ENCODE measurements around the gene ADAMTS5.
A peak's percentile ranks its signal among the peaks of the same experiment; 100 is the strongest.

Gene ADAMTS5

DNA sequence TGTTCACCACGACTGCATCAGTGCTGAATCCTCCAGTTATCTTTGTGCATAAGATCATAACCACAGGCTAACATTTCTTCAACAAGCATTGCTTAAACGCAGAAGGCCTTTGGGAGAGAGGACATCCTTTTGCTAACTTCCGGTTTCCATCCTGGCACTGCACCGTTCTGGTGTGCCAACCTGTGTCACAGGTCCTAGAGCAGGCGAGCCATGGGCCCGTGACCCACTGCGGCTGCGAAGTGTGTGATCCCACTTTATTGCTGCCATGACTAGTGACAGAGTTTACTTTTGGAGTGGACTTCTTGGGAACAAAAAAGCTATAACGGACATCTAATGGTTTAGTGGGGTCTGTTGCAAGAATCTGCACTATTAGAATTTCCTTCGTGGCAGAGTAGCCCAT is 42.9 kb downstream of the ADAMTS5 start:
- H3K4me3 ChIP-seq (ENCODE audit: low read length) = no peak overlapping the region
- H3K4me1 ChIP-seq (ENCODE audit: control insufficient read depth, insufficient read depth, low read length) = peaks cover 27% of the 10 kb centered on the region
- no peaks in the 10 kb centered on the region for H3K27me3 ChIP-seq (replicated peaks; ENCODE audit: control insufficient read depth, insufficient read depth, low read length)
- no peaks in the 10 kb centered on the region for H3K9me3 ChIP-seq (ENCODE audit: control insufficient read depth, low read length)
- H3K36me3 ChIP-seq (ENCODE audit: control insufficient read depth, insufficient read depth, low read length, severe bottlenecking) = peaks cover 91% of the 10 kb centered on the region
- H3K9ac ChIP-seq (ENCODE audit: low read length) = no peak overlapping the region
- no peak for DNase-seq (ENCODE audit: low read depth)

DNA sequence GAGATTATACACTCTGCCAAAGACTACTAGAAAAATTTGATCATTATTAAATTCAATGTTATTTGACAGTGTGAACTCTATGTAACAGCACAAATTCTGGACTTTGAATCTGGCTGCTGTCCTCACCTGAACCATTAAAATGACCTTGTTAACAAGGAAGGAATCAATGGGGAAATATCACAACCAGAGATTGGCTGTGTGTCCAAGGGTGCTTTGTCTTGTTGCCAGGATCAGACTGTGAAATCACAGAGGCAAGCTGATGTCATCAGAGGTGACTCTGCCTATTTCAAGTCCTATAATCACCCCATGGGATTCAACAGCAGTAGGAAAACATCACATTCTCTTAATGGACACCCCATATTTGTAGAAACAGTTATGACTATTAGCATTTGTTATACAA is 46.8 kb downstream of the ADAMTS5 start:
- Histone ChIP-seq H3K4me1 (ENCODE audit: control insufficient read depth, insufficient read depth, low read length) (peaks cover 55% of the 10 kb centered on the region), H3K4me3 (ENCODE audit: low read length) (no peak overlapping the region), H3K27me3 (replicated peaks; ENCODE audit: control insufficient read depth, insufficient read depth, low read length) (no peaks in the 10 kb centered on the region), H3K9me3 (ENCODE audit: control insufficient read depth, low read length) (no peaks in the 10 kb centered on the region), H3K36me3 (ENCODE audit: control insufficient read depth, insufficient read depth, low read length, severe bottlenecking) (peaks cover 53% of the 10 kb centered on the region), H3K9ac (ENCODE audit: low read length) (no peak overlapping the region)
- peak; percentile 17 for DNase-seq (ENCODE audit: low read depth)

DNA sequence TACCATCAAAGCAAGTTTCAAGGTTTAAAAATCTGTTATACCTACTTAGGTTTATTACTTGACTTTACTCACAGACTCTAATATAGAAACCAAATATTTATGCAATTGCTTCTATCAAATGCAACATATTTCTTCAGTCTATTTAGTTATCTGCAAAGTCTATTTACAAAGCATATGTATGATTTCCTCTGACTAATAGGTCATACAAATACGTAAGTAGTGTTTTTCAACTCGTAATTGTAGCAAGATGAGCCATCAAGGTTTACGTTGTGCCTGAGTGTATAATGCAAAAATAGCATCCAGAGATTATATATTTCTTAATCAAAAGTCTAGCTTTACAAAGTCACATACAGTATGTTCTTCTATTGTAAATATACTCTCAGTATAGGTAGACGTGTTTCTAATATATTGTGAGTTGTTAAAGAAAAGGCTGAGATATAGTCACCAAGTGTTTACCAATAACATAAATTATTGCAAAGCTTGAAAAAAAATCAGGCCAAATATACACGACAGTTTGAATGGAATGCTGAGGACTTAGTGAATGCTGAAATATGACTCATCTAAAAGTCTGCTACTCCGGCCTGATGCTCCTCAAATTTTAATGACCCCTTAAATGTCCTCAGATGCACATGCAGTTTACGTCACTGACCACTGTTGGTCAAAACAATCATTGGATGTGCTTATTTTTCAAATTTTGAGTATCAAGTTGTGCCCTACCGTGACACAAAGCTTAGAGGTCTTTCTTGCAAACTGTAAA is 48.4 kb downstream of the ADAMTS5 start:
- H3K36me3 ChIP-seq (ENCODE audit: control insufficient read depth, insufficient read depth, low read length, severe bottlenecking) = peaks cover 38% of the 10 kb centered on the region
- H3K27me3 ChIP-seq (replicated peaks; ENCODE audit: control insufficient read depth, insufficient read depth, low read length) = no peaks in the 10 kb centered on the region
- H3K4me3 ChIP-seq (ENCODE audit: low read length) = no peak overlapping the region
- no peaks in the 10 kb centered on the region for H3K9me3 ChIP-seq (ENCODE audit: control insufficient read depth, low read length)
- no peak overlapping the region for H3K9ac ChIP-seq (ENCODE audit: low read length)
- DNase-seq (ENCODE audit: low read depth) = peak; percentile 58
- H3K4me1 ChIP-seq (ENCODE audit: control insufficient read depth, insufficient read depth, low read length) = peaks cover 52% of the 10 kb centered on the region

DNA sequence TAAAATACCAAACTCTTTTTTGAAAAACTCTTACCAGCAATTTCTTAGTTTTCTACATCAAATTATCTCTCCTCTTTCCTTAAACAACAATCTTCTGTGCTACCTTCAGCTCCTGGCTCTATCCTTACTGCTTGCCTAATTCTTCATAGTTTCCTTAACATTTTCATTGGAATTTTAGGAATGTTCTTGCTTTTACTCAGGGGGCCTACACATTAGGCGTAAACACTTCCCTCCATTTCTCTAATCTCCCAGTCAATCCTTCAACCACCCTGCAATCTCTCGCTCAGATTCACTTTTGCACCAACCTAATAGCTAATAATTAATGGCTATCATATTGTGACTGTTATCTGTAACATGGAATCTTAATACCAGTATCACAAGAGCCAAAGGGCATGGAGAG is 50.1 kb downstream of the ADAMTS5 start:
- Histone ChIP-seq H3K4me3 (ENCODE audit: low read length) (no peak overlapping the region), H3K27me3 (replicated peaks; ENCODE audit: control insufficient read depth, insufficient read depth, low read length) (no peaks in the 10 kb centered on the region), H3K9me3 (ENCODE audit: control insufficient read depth, low read length) (no peaks in the 10 kb centered on the region), H3K9ac (ENCODE audit: low read length) (no peak overlapping the region), H3K36me3 (ENCODE audit: control insufficient read depth, insufficient read depth, low read length, severe bottlenecking) (peaks cover 21% of the 10 kb centered on the region), H3K4me1 (ENCODE audit: control insufficient read depth, insufficient read depth, low read length) (peaks cover 50% of the 10 kb centered on the region)
- DNase-seq (ENCODE audit: low read depth) = no peak

DNA sequence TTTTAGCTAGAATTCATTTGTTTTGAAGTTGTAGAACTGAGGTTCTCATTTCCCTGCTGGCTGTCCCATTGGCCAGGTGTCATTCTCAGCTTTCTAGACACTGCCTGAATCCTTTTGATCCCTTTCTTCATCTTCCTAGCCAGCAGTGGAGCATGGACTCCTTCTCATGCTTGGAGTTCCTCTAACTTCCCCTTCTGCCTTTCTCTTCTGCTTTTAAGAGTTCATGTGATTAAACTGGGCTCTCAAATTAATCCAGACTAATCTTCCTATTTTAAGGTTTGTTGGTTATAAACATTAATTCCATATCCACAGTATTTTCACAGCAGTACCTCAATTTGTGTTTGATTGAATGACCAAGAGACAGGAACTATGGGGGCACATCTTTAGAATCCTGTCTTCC is 52.3 kb downstream of the ADAMTS5 start:
- no peaks in the 10 kb centered on the region for H3K36me3 ChIP-seq (ENCODE audit: control insufficient read depth, insufficient read depth, low read length, severe bottlenecking)
- H3K27me3 ChIP-seq (replicated peaks; ENCODE audit: control insufficient read depth, insufficient read depth, low read length) = no peaks in the 10 kb centered on the region
- H3K9me3 ChIP-seq (ENCODE audit: control insufficient read depth, low read length) = no peaks in the 10 kb centered on the region
- peaks cover 33% of the 10 kb centered on the region for H3K4me1 ChIP-seq (ENCODE audit: control insufficient read depth, insufficient read depth, low read length)
- no peak overlapping the region for H3K9ac ChIP-seq (ENCODE audit: low read length)
- no peak for DNase-seq (ENCODE audit: low read depth)
- no peak overlapping the region for H3K4me3 ChIP-seq (ENCODE audit: low read length)

DNA sequence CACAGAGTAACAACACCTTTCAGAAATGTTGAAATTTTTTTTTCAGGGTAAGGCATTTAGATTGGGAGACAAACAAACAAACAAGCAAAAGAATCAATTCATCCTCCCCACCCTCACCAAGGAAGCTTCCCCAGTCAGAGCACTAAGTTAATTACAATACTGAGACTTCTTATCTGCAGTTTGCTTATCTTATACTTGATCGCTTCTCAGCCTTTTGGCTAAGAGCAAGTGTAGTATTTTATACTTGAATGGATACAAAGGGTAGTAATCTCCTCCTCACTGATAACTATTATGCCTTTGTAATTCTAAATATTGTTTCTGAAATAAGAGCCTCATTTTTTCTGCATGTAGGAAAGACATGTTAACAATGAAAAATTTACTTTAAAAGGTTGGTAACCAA is 54.4 kb downstream of the ADAMTS5 start:
- Histone ChIP-seq H3K36me3 (ENCODE audit: control insufficient read depth, insufficient read depth, low read length, severe bottlenecking) (no peaks in the 10 kb centered on the region), H3K9me3 (ENCODE audit: control insufficient read depth, low read length) (no peaks in the 10 kb centered on the region), H3K4me1 (ENCODE audit: control insufficient read depth, insufficient read depth, low read length) (peaks cover 13% of the 10 kb centered on the region), H3K4me3 (ENCODE audit: low read length) (no peak overlapping the region), H3K27me3 (replicated peaks; ENCODE audit: control insufficient read depth, insufficient read depth, low read length) (no peaks in the 10 kb centered on the region), H3K9ac (ENCODE audit: low read length) (no peak overlapping the region)
- no peak for DNase-seq (ENCODE audit: low read depth)

DNA sequence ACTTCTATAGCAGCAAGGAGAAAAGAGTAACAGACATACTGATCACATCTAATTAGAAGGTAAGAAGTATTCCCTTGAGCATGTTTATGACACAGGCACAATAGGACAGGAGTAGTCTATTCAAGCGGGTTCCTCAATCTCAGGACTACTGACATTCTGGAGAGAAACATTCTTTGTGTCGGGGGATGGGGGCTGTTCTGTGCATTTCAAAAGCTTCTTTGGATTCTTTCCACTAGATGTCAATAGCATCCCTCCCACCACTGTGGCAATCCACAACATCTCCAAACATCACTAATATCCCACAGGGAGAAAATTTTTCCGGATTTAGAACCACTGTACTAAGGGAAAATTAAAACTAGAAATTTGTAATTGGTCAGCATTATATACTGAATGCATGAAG is 56.9 kb downstream of the ADAMTS5 start:
- H3K9me3 ChIP-seq (ENCODE audit: control insufficient read depth, low read length) = no peaks in the 10 kb centered on the region
- no peak overlapping the region for H3K9ac ChIP-seq (ENCODE audit: low read length)
- no peak for DNase-seq (ENCODE audit: low read depth)

DNA sequence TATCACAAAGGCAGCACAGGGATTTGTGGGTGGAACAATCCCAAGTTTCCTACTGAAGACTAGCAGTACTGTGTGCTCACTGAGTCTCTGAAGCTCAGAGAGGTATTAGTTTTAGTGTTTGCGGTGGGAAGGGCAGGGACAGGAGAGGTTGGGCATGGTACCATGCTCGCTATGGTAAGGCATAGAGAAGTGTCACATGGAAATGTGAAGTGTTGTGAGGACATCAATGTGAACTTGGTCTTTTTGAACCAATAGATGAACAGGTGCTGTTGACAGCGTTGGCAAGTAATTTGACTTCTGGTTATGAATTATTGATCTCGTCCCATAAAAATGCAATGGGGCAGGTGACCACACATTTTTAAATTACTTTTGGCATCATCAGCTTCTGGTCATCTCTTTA is 65.9 kb downstream of the ADAMTS5 start:
- peaks cover 21% of the 10 kb centered on the region for H3K4me1 ChIP-seq (ENCODE audit: control insufficient read depth, insufficient read depth, low read length)
- no peaks in the 10 kb centered on the region for H3K9me3 ChIP-seq (ENCODE audit: control insufficient read depth, low read length)
- H3K9ac ChIP-seq (ENCODE audit: low read length) = no peak overlapping the region
- no peak for DNase-seq (ENCODE audit: low read depth)
- H3K4me3 ChIP-seq (ENCODE audit: low read length) = no peak overlapping the region
- no peaks in the 10 kb centered on the region for H3K27me3 ChIP-seq (replicated peaks; ENCODE audit: control insufficient read depth, insufficient read depth, low read length)
- H3K36me3 ChIP-seq (ENCODE audit: control insufficient read depth, insufficient read depth, low read length, severe bottlenecking) = no peaks in the 10 kb centered on the region

More for the DNA sequence above, 56.9 kb downstream of the ADAMTS5 start:
- no peak overlapping the region for H3K4me3 ChIP-seq (ENCODE audit: low read length)
- no peaks in the 10 kb centered on the region for H3K4me1 ChIP-seq (ENCODE audit: control insufficient read depth, insufficient read depth, low read length)
- no peaks in the 10 kb centered on the region for H3K36me3 ChIP-seq (ENCODE audit: control insufficient read depth, insufficient read depth, low read length, severe bottlenecking)
- no peaks in the 10 kb centered on the region for H3K27me3 ChIP-seq (replicated peaks; ENCODE audit: control insufficient read depth, insufficient read depth, low read length)

DNA sequence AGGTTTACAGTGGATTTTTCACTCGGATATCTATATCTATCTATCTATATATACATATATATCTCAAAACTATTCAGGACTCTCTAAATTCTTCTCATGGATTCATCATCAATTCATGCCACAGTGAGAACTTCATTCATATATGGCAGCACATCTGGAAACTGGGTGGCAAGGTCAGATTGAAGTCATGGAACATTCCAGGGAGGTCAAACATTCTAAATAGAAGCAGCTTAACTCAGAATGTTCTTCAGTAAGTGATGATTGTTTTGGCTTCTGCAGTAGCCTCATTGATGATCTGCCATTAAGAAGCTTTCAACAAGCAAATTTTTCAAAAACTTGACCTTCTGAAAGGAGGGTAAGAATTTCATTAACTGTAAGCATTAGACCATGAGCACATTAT is 74.7 kb downstream of the ADAMTS5 start:
- Histone ChIP-seq H3K36me3 (ENCODE audit: control insufficient read depth, insufficient read depth, low read length, severe bottlenecking) (no peaks in the 10 kb centered on the region), H3K9ac (ENCODE audit: low read length) (no peak overlapping the region), H3K9me3 (ENCODE audit: control insufficient read depth, low read length) (no peaks in the 10 kb centered on the region), H3K27me3 (replicated peaks; ENCODE audit: control insufficient read depth, insufficient read depth, low read length) (no peaks in the 10 kb centered on the region), H3K4me1 (ENCODE audit: control insufficient read depth, insufficient read depth, low read length) (peaks cover 3% of the 10 kb centered on the region), H3K4me3 (ENCODE audit: low read length) (no peak overlapping the region)
- DNase-seq (ENCODE audit: low read depth) = peak; percentile 19

DNA sequence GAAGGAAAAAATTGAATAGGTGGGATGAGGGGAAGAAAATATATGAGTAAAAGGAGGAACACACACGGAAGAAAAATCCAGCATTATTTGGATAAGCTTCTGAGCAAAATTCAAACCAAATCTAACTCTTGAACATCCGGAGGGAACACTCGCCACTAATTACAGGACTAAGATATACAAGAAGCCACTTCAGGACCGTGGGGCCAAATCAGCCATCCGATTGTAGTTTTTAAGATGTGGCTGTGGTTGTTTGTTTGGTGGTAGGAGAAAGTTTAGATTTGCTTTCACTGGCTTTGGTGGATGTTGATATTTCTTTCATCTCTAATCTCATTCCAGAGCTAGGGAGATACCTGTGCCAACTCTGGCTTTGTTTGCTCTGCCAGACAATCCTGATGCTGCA is 78.0 kb downstream of the ADAMTS5 start:
- Histone ChIP-seq H3K4me3 (ENCODE audit: low read length) (no peak overlapping the region), H3K9ac (ENCODE audit: low read length) (no peak overlapping the region), H3K4me1 (ENCODE audit: control insufficient read depth, insufficient read depth, low read length) (peaks cover 9% of the 10 kb centered on the region), H3K27me3 (replicated peaks; ENCODE audit: control insufficient read depth, insufficient read depth, low read length) (no peaks in the 10 kb centered on the region), H3K9me3 (ENCODE audit: control insufficient read depth, low read length) (no peaks in the 10 kb centered on the region), H3K36me3 (ENCODE audit: control insufficient read depth, insufficient read depth, low read length, severe bottlenecking) (no peaks in the 10 kb centered on the region)
- no peak for DNase-seq (ENCODE audit: low read depth)

DNA sequence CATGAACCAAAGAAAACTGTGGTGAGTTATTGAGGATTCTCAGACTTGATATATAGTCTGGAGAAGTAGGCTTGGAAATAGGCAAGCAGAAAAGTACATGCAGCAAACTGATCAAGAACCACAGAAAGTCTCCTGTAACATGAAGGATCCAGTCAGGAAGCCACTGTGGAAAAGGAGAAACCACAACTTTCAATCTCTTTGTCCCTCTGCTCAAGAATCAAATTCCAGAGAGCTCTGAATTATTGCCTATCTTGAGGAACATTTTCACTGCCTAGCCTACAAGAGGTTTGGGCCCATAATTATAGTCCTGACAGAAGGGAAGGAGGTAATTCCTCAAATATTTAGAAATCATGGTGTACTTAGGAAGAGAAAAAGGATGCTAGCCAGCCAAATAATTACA is 78.6 kb downstream of the ADAMTS5 start:
- no peaks in the 10 kb centered on the region for H3K27me3 ChIP-seq (replicated peaks; ENCODE audit: control insufficient read depth, insufficient read depth, low read length)
- H3K4me3 ChIP-seq (ENCODE audit: low read length) = no peak overlapping the region
- H3K9me3 ChIP-seq (ENCODE audit: control insufficient read depth, low read length) = no peaks in the 10 kb centered on the region
- peak; percentile 5 for DNase-seq (ENCODE audit: low read depth)
- H3K9ac ChIP-seq (ENCODE audit: low read length) = no peak overlapping the region
- H3K4me1 ChIP-seq (ENCODE audit: control insufficient read depth, insufficient read depth, low read length) = peaks cover 16% of the 10 kb centered on the region
- H3K36me3 ChIP-seq (ENCODE audit: control insufficient read depth, insufficient read depth, low read length, severe bottlenecking) = no peaks in the 10 kb centered on the region

DNA sequence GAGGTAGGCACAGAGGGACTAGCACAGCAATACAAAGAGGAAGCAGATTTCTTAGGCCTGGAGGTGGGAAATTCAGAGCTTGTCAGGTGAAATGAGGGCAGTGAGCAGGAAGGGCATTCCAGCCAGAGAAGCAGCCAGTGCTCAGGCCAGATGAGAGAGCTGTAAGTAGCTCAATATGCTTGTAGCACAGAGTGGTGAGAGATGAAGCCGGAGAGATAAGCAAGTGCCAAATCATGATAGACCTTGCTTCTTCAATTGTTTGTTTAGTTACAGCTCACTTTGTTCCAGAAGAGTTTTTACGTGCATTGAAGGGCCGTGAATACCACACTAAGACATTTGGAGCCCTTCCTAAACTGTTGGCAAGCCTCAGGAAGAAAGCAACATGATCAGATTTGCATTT is 79.6 kb downstream of the ADAMTS5 start:
- DNase-seq (ENCODE audit: low read depth) = peak; percentile 63
- no peaks in the 10 kb centered on the region for H3K9me3 ChIP-seq (ENCODE audit: control insufficient read depth, low read length)
- peaks cover 25% of the 10 kb centered on the region for H3K4me1 ChIP-seq (ENCODE audit: control insufficient read depth, insufficient read depth, low read length)
- no peaks in the 10 kb centered on the region for H3K27me3 ChIP-seq (replicated peaks; ENCODE audit: control insufficient read depth, insufficient read depth, low read length)
- no peak overlapping the region for H3K9ac ChIP-seq (ENCODE audit: low read length)
- H3K4me3 ChIP-seq (ENCODE audit: low read length) = no peak overlapping the region
- H3K36me3 ChIP-seq (ENCODE audit: control insufficient read depth, insufficient read depth, low read length, severe bottlenecking) = no peaks in the 10 kb centered on the region
